ENCODE measurements around the gene CEP128.

DNA sequence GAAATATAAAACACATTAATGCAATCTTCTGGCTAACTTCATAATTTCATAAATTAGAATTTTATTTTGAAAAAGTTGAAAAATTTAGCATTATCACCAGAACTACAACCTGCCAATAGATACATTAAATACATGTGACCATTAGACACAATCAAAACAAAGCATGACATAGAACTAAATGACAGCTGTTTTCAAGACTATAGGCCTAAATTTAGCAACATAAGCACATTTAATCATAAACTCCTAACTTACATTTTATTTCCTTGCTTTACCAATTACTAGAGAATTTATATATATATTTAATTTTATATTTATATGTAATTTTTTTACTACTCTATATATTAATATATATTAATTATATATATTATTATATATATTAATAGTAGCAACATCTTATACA lies 165.4 kb downstream of the CEP128 start:
- no peak for TF ChIP-seq CTCF (IDR thresholded peaks at IDR 0.05)
- TF ChIP-seq POLR2AphosphoS5 (IDR thresholded peaks at IDR 0.05), result no peak
